ENCODE measurements around the gene VCP.
"Not testable (repeated sequence)": the region's sequence is repeated elsewhere in the genome, so short reads cannot be mapped to it uniquely, and the experiment has no call there.

The VCP gene

GRCh38 chr9:35057271-35057620, 15.2 kb downstream of the VCP start:
- no peak for DNase-seq

GRCh38 chr9:35056571-35057270, 15.7 kb downstream of the VCP start:
- DNase-seq, result no peak

GRCh38 chr9:35054871-35055644, 17.4 kb downstream of the VCP start:
- DNase-seq, result no peak

GRCh38 chr9:35054185-35054835, 18.1 kb downstream of the VCP start:
- DNase-seq, result no peak

GRCh38 chr9:35051069-35051967, 21.1 kb downstream of the VCP start:
- DNase-seq, result peak in 1 of 2 experiments; percentile 18

GRCh38 chr9:35048511-35048910, 23.9 kb downstream of the VCP start:
- DNase-seq, result no peak

- DNase-seq, result no peak
Observed at GRCh38 chr9:35044071-35044470, 28.4 kb downstream of the VCP start.

- no peak for DNase-seq
Observed at GRCh38 chr9:35042891-35043545, 29.4 kb downstream of the VCP start.

GRCh38 chr9:35042081-35042604, 30.3 kb downstream of the VCP start:
- DNase-seq, result no peak

- DNase-seq, result no peak
Observed at GRCh38 chr9:35035851-35036701, 36.3 kb downstream of the VCP start.

- DNase-seq, result no peak
Observed at GRCh38 chr9:35033101-35033500, 39.3 kb downstream of the VCP start.

GRCh38 chr9:35029852-35030251, 42.6 kb downstream of the VCP start:
- DNase-seq, result no peak

- DNase-seq, result no peak
Observed at GRCh38 chr9:35029241-35029640, 43.2 kb downstream of the VCP start.

GRCh38 chr9:35028341-35028740, 44.1 kb downstream of the VCP start:
- no peak for DNase-seq

GRCh38 chr9:35027860-35028259, 44.6 kb downstream of the VCP start:
- DNase-seq, result no peak

- DNase-seq, result no peak
Observed at GRCh38 chr9:35027374-35027773, 45.1 kb downstream of the VCP start.

GRCh38 chr9:35026671-35027070, 45.8 kb downstream of the VCP start:
- DNase-seq, result no peak

GRCh38 chr9:35023443-35023842, 49.0 kb downstream of the VCP start:
- not testable (repeated sequence) for DNase-seq

- no peak for DNase-seq
Observed at GRCh38 chr9:35014517-35014916, 57.9 kb downstream of the VCP start.

GRCh38 chr9:35010351-35010958, 62.0 kb downstream of the VCP start:
- no peak for DNase-seq

All from SHP77 (cell line).